GM12878 (cell line): Measurements from ENCODE around the gene THTPA. TPM values are rescaled to one million over a fixed set of nuclear protein-coding genes. Genes with fewer than 3 reads are reported as not detected.

Source experiments
- ATAC-seq: fragments of 200-7000 bp; cut with Tn5 transposase; 3 replicates; pipeline ENCODE4 v1.9.1; 2020; ENCODE audit warnings: mild to moderate bottlenecking, moderate library complexity
- BruUV-seq: library from RNA; stranded (reverse); fragments of 400-500 nt; replicated peaks from 2 replicates; lab custom pipeline; 2021; lab: Mats Ljungman, UMichigan
- CTCF ChIA-PET: fragments of 300-600 bp; sonication (Branson Sonifier 250); formaldehyde crosslinking; extraction: SDS; loops from one replicate; lab custom pipeline; 2021; ENCODE audit warnings: inconsistent platforms; lab: Yijun Ruan, JAX
- POLR2A ChIA-PET: fragments of 350-600 bp; formaldehyde crosslinking; extraction: SDS; loops from one replicate; lab custom pipeline; 2021; ENCODE audit warnings: inconsistent platforms; lab: Charles Lee
- RAD21 ChIA-PET: fragments of 300-600 bp; sonication (Branson Sonifier 250); formaldehyde crosslinking; loops from one replicate; lab custom pipeline; 2023; ENCODE audit warnings: antibody characterized with exemption; ENCODE audit not compliant: unreplicated experiment; lab: Charles Lee
- SMC1A ChIA-PET: fragments of 300-600 bp; sonication (Branson Sonifier 250); formaldehyde crosslinking; loops from one replicate; lab custom pipeline; 2023; ENCODE audit not compliant: unreplicated experiment, uncharacterized antibody; lab: Charles Lee
- DNase-seq: peaks from one replicate; pipeline ENCODE4 v3.0.0-alpha.2; 2011; ENCODE audit warnings: low read depth, low spot score
- FAIRE-seq: peaks from 3 replicates; lab custom pipeline; 2011; peaks lifted over from hg19 to GRCh38; lab: Jason Lieb, UNC
- H2AFZ ChIP-seq: 2 replicates; pipeline ENCODE4 v1.6.0; 2011; ENCODE audit warnings: low read depth, low read length, control low read depth; ENCODE audit not compliant: control insufficient read depth
- H3K27ac ChIP-seq: 2 replicates; pipeline ENCODE4 v1.5.1; 2011; ENCODE audit warnings: control low read depth; ENCODE audit not compliant: control insufficient read depth, insufficient read depth
- H3K27me3 ChIP-seq, 2 experiments: replicated peaks in 1 of 2; 2 replicates each; pipeline versions ENCODE4 v1.6.0 to v1.6.1; 2011; ENCODE audit warnings: low read length in 1 of 2; ENCODE audit not compliant: control insufficient read depth in 2 of 2, insufficient read depth in 2 of 2
- H3K36me3 ChIP-seq, 2 experiments: 2 replicates each; pipeline ENCODE4 v1.5.1; 2011; ENCODE audit warnings: low read length in 1 of 2; ENCODE audit not compliant: control insufficient read depth in 2 of 2, insufficient read depth in 2 of 2
- H3K4me1 ChIP-seq: 2 replicates; pipeline ENCODE4 v1.6.1; 2011; ENCODE audit warnings: mild to moderate bottlenecking, low read length, moderate library complexity, mixed read lengths; ENCODE audit not compliant: control insufficient read depth, insufficient read depth
- H3K4me2 ChIP-seq: 2 replicates; pipeline ENCODE4 v1.6.0; 2011; ENCODE audit warnings: control low read depth; ENCODE audit not compliant: control insufficient read depth, insufficient read depth
- H3K4me3 ChIP-seq: fragments of 200-600 bp; sonication (generic); 2 replicates; pipeline ENCODE4 v1.5.1; 2016
- H3K79me2 ChIP-seq: 2 replicates; pipeline ENCODE4 v1.6.0; 2011; ENCODE audit warnings: low read length; ENCODE audit not compliant: control insufficient read depth, insufficient read depth
- H3K9ac ChIP-seq: 2 replicates; pipeline ENCODE4 v1.8.0; 2011; ENCODE audit warnings: low read length, control low read depth, mixed read lengths; ENCODE audit not compliant: control insufficient read depth, insufficient read depth
- H3K9me3 ChIP-seq: replicated peaks from 3 replicates; pipeline ENCODE4 v1.5.1; 2011; ENCODE audit warnings: mild to moderate bottlenecking, low read length; ENCODE audit not compliant: control insufficient read depth, insufficient read depth
- H4K20me1 ChIP-seq: 2 replicates; pipeline ENCODE4 v1.6.0; 2011; ENCODE audit not compliant: control insufficient read depth, insufficient read depth
- BHLHE40 ChIP-seq, 2 experiments: fragments of 450-650 bp in 1 of 2; IDR thresholded peaks; 2 replicates each; pipeline ENCODE4 v1.6.1; 2011 to 2017; ENCODE audit warnings: low read depth in 2 of 2, borderline replicate concordance in 1 of 2, improper control_type of control experiment in 1 of 2, low read length in 1 of 2, mild to moderate bottlenecking in 1 of 2
- JUND ChIP-seq: IDR thresholded peaks from 2 replicates; pipeline ENCODE4 v1.6.1; 2012; ENCODE audit warnings: low read depth, mild to moderate bottlenecking, low read length, improper control_type of control experiment, moderate library complexity
- KLF5 ChIP-seq: fragments of 450-650 bp; IDR thresholded peaks from 2 replicates; pipeline ENCODE4 v1.6.1; 2014; ENCODE audit warnings: mild to moderate bottlenecking; ENCODE audit not compliant: partially characterized antibody
- NFYA ChIP-seq: IDR thresholded peaks from 2 replicates; pipeline ENCODE4 v1.6.1; 2011; ENCODE audit warnings: low read depth, mild to moderate bottlenecking, low read length, improper control_type of control experiment, borderline replicate concordance
- RAD21 ChIP-seq: IDR thresholded peaks from 2 replicates; pipeline ENCODE4 v1.6.1; 2011; ENCODE audit warnings: mild to moderate bottlenecking, low read depth, low read length, moderate library complexity; ENCODE audit not compliant: insufficient read depth
- RAD51 ChIP-seq: fragments of 450-650 bp; IDR thresholded peaks from 2 replicates; pipeline ENCODE4 v1.6.1; 2016; ENCODE audit warnings: moderate library complexity, mild to moderate bottlenecking, inconsistent platforms
- YY1 ChIP-seq: IDR thresholded peaks from 2 replicates; pipeline ENCODE4 v1.6.1; 2011; ENCODE audit warnings: low read depth, mild to moderate bottlenecking, low read length
- WGBS: methylation state at CpG from one replicate; pipeline ENCODE4 v1.1.6; 2016; ENCODE audit warnings: low lambda C conversion rate; ENCODE audit not compliant: insufficient replicate concordance, insufficient coverage; ENCODE audit errors: missing lambda C conversion rate; 5-methylcytosine and 5-hydroxymethylcytosine counted together
- in situ Hi-C: fragments of 300-500 bp; cut with MboI; formaldehyde crosslinking; loops from 9 replicates; pipeline ENCODE4 v1.14.3; 2018; ENCODE audit warnings: mixed read lengths
- intact Hi-C: fragments of 100-400 bp; cut with micrococcal nuclease; formaldehyde crosslinking; loops from one replicate; pipeline ENCODE4 v1.14.2; 2022; ENCODE audit not compliant: unreplicated experiment
- polyA plus RNA-seq, 11 experiments: library from polyadenylated mRNA; depleted of rRNA in 4 of 11; unstranded in 6 of 11; stranded (reverse) in 5 of 11; fragments of >200 nt; fragmentation: Nextera tagmentation in 4 of 11; fragmentation: Illumina TruSeq in 1 of 11; extraction: Ambion mirVana in 4 of 11; extraction: Trizol in 1 of 11; gene quantifications; 1 replicate in 1 of 11; 2 replicates in 10 of 11; pipeline versions ENCODE4 v1.2.1 to v1.2.3, GENCODE V29; 2011 to 2016; ENCODE audit warnings: inconsistent platforms in 2 of 11, missing spikeins in 2 of 11, low read depth in 1 of 11
- total RNA-seq, 4 experiments: library from RNA; depleted of rRNA in 3 of 4; stranded (reverse); fragments of >200 nt in 3 of 4; fragmentation: Illumina TruSeq in 1 of 4; extraction: Trizol in 1 of 4; gene quantifications; 2 replicates each; pipeline versions ENCODE4 v1.2.1 to v1.2.3, GENCODE V29; 2013 to 2021

THTPA gene
- total and polyA plus RNA-seq, 10 of the 15 experiments (the other 5 are each of a cell fraction or from before 2014, with no cell fraction given) = 3.1 to 24.9 (median 12.8) TPM

DNA sequence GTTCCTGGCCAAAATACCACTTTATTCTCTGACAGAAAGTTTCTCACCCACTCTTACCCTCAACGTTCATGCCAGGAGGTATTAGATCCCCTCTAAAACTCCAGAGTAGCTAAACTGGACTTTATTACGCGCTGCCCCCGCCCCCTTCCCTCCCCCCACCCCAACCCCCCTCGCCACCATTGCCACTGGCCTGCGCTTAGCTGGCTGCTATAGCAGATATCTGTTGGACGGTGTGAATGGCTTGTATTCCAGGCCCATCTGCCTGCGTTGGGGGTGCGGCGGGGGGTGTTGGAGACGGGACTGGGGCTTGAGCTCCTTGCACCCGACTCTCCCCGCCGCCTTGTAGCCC, 564 bp upstream of the THTPA start:
- TF ChIP-seq RAD21 (no peak), YY1 (no peak), RAD51 (no peak), BHLHE40 (IDR thresholded peaks at IDR 0.05; ENCODE audit: borderline replicate concordance in 1 of 2, low read depth in 2 of 2, low read length in 1 of 2) (no peak), JUND (no peak), KLF5 (no peak), NFYA (no peak)
- in situ Hi-C loops = loop anchor here (5.0 kb wide), 2 partner anchors 78 to 233 kb away; partner anchors contain the start of gene PABPN1
- DNase-seq (no peak), FAIRE-seq (no peak), ATAC-seq (no peak)
- Histone ChIP-seq H3K36me3 (peaks cover 4 to 10% of the 10 kb centered on the region in 2 experiments; a peak in 3 of 4 replicates), H4K20me1 (no peaks in the 10 kb centered on the region), H3K4me1 (peaks cover 3% of the 10 kb centered on the region), H2AFZ (peak overlapping the region; percentile 96), H3K4me2 (peak overlapping the region; percentile 79), H3K4me3 (peak overlapping the region; percentile 82; the same call in 1 of the 2 replicates), H3K79me2 (peaks cover 26% of the 10 kb centered on the region), H3K27ac (peak overlapping the region; percentile 76), H3K9ac (peak overlapping the region; percentile 79), H3K27me3 (no peaks in the 10 kb centered on the region), H3K9me3 (no peaks in the 10 kb centered on the region)
- ChIA-PET POLR2A (interaction anchor here (0.8 to 0.9 kb wide), 2 partner anchors 17 to 235 kb away, joined by 4 read pairs; partner anchors contain the start of gene PABPN1), CTCF (interaction anchor here (0.6 to 13.1 kb wide), 5 partner anchors 15 to 876 kb away, joined by 3 to 436 read pairs (median 4); partner anchors contain the start of gene NGDN), SMC1A (interaction anchor here (0.6 to 3.1 kb wide), 3 partner anchors 12 to 77 kb away, joined by 3 to 10 read pairs (median 3); partner anchors contain the start of gene AP1G2), RAD21 (interaction anchor here (0.6 to 0.8 kb wide), 2 partner anchors 77 to 256 kb away, joined by 3 to 5 read pairs; no protein-coding TSS in a partner anchor)
- 5% methylated on average over 13 of the region's 14 CpGs for WGBS
- BruUV-seq = no TSS peak
- intact Hi-C loops = loop anchor here (5.0 kb wide), 1 partner anchor 233 kb away; the partner anchor contains the start of gene PABPN1
